Stomach (tissue), 9 donors: Measurements from ENCODE around the gene DYRK1A. TPM values are rescaled to one million over a fixed set of nuclear protein-coding genes. Genes with fewer than 3 reads are reported as not detected.
"Not testable (repeated sequence)": the region's sequence is repeated elsewhere in the genome, so short reads cannot be mapped to it uniquely, and the experiment has no call there.

Experiments
- DNase-seq, 2 donors: peaks; one replicate each; pipeline versions ENCODE4 v3.0.0 to v3.0.0-alpha.2; 2013 to 2019
- H3K27ac ChIP-seq, 5 donors: fragments of 200-600 bp in 4 of 5; sonication (generic) in 4 of 5; one replicate each; pipeline ENCODE4 v1.5.1; 2013 to 2019; ENCODE audit warnings: mild to moderate bottlenecking in 1 of 5, moderate library complexity in 1 of 5
- H3K27me3 ChIP-seq, 3 donors: fragments of 200-600 bp; sonication (generic); one replicate each; pipeline ENCODE4 v1.5.1; 2017 to 2019; ENCODE audit warnings: mixed run types in 1 of 3
- H3K36me3 ChIP-seq, 4 donors: fragments of 200-600 bp; sonication (generic); 1 replicate in 3 of 4; 2 replicates in 1 of 4; pipeline ENCODE4 v1.5.1; 2016 to 2019
- H3K4me1 ChIP-seq, 4 donors: fragments of 200-600 bp; sonication (generic); one replicate each; pipeline ENCODE4 v1.5.1; 2016 to 2019
- H3K4me3 ChIP-seq, 4 donors: fragments of 200-600 bp; sonication (generic) in 3 of 4; one replicate each; pipeline ENCODE4 v1.5.1; 2016 to 2019; ENCODE audit warnings: mild to moderate bottlenecking in 1 of 4
- H3K9me3 ChIP-seq, 4 donors: fragments of 200-600 bp; sonication (generic); one replicate each; pipeline ENCODE4 v1.5.1; 2016 to 2019
- CTCF ChIP-seq, 7 experiments: fragments of 450-650 bp in 4 of 7; fragments of 200-600 bp in 3 of 7; sonication (generic) in 3 of 7; IDR thresholded peaks; one replicate each; pipeline ENCODE4 v1.5.1; 2016 to 2019; ENCODE audit warnings: antibody characterized with exemption in 7 of 7, control low read depth in 2 of 7, mild to moderate bottlenecking in 1 of 7
- EP300 ChIP-seq: sonication (generic); formaldehyde crosslinking; IDR thresholded peaks from one replicate; pipeline ENCODE4 v1.6.1; 2017; ENCODE audit warnings: antibody characterized with exemption
- POLR2A ChIP-seq, 4 donors: fragments of 450-650 bp; IDR thresholded peaks; one replicate each; pipeline ENCODE4 v1.6.1; 2016; ENCODE audit warnings: antibody characterized with exemption in 4 of 4, control low read depth in 2 of 4, mild to moderate bottlenecking in 1 of 4, moderate library complexity in 1 of 4
- POLR2AphosphoS5 ChIP-seq, 3 donors: sonication (generic); formaldehyde crosslinking; IDR thresholded peaks; one replicate each; pipeline ENCODE4 v1.6.1; 2016; ENCODE audit warnings: antibody characterized with exemption in 3 of 3
- WGBS, 5 donors: extraction: QIAGEN DNeasy Blood & Tissue Kit in 3 of 5; methylation state at CpG; one replicate each; pipeline versions ENCODE4 v1.1.5 to v1.1.7; 2013 to 2018; 5-methylcytosine and 5-hydroxymethylcytosine counted together
- intact Hi-C: fragments of 100-400 bp; cut with DNase I; formaldehyde crosslinking; loops from one replicate; pipeline ENCODE4 v1.15.1; 2023; ENCODE audit warnings: low total_unique reads
- polyA plus RNA-seq, 3 donors: library from polyadenylated mRNA; stranded (reverse); fragments of 200-250 nt; gene quantifications; one replicate each; pipeline ENCODE4 v1.2.3, GENCODE V29; 2013
- total RNA-seq, 5 donors: library from RNA; depleted of rRNA; stranded (reverse); fragments of >200 nt; gene quantifications; one replicate each; pipeline versions ENCODE4 v1.1.0 to v1.2.3, GENCODE V29; 2014 to 2016
- donor health status: healthy with polysubstance abuse.
- donor health status: Bipolar disorder and iron deficiency.
- donor health status: healthy.

Gene DYRK1A
- total and polyA plus RNA-seq, 8 donors, result 10.1 to 124 (median 67.0) TPM

- Histone ChIP-seq H3K4me3 (no peak overlapping the region), H3K27me3 (no peaks in the 10 kb centered on the region), H3K36me3 (peaks cover 21 to 63% (median 55%) of the 10 kb centered on the region in 4 donors), H3K9me3 (no peaks in the 10 kb centered on the region), H3K4me1 (peaks cover 0 to 14% (median 3%) of the 10 kb centered on the region in 4 donors), H3K27ac (no peak overlapping the region)
- no peak for DNase-seq
- intact Hi-C loops, result no loop called here
- 91 to 100% (median 97%) methylated on average over 7 of the region's 7 CpGs for WGBS, 5 donors
- no peak for TF ChIP-seq POLR2AphosphoS5 (IDR thresholded peaks at IDR 0.05)
- no peak for TF ChIP-seq POLR2A (IDR thresholded peaks at IDR 0.05)
- TF ChIP-seq EP300, result no peak
- no peak for TF ChIP-seq CTCF (IDR thresholded peaks at IDR 0.05)
These were observed 150.4 kb downstream of the DYRK1A start for GRCh38 chr21:37516998-37517397.

GRCh38 chr21:37520801-37521200, 154.2 kb downstream of the DYRK1A start:
- no peaks in the 10 kb centered on the region for H3K4me1 ChIP-seq
- WGBS, 5 donors, result 93 to 98% (median 94%) methylated on average over 10 to 11 of the region's 11 CpGs
- no peak for TF ChIP-seq CTCF (IDR thresholded peaks at IDR 0.05)
- no peak for TF ChIP-seq EP300
- no peak for TF ChIP-seq POLR2A (IDR thresholded peaks at IDR 0.05)
- no peak for TF ChIP-seq POLR2AphosphoS5 (IDR thresholded peaks at IDR 0.05)
- no peaks in the 10 kb centered on the region for H3K9me3 ChIP-seq
- peaks cover 6 to 26% (median 25%) of the 10 kb centered on the region in 4 donors for H3K36me3 ChIP-seq
- intact Hi-C loops, result no loop called here
- DNase-seq, result no peak
- no peak overlapping the region for H3K27ac ChIP-seq
- H3K27me3 ChIP-seq, result no peaks in the 10 kb centered on the region
- H3K4me3 ChIP-seq, result no peak overlapping the region

- H3K4me1 ChIP-seq, result no peaks in the 10 kb centered on the region
- H3K27me3 ChIP-seq, result no peaks in the 10 kb centered on the region
- intact Hi-C loops, result no loop called here
- DNase-seq, result no peak
- peaks cover 6 to 18% (median 17%) of the 10 kb centered on the region in 4 donors for H3K36me3 ChIP-seq
- WGBS, 5 donors, result 86 to 92% (median 86%) methylated on average over 7 of the region's 7 CpGs
- H3K9me3 ChIP-seq, result no peaks in the 10 kb centered on the region
- TF ChIP-seq EP300 (no peak), POLR2AphosphoS5 (IDR thresholded peaks at IDR 0.05) (no peak), POLR2A (IDR thresholded peaks at IDR 0.05) (no peak), CTCF (IDR thresholded peaks at IDR 0.05) (no peak)
- no peak overlapping the region for H3K4me3 ChIP-seq
- H3K27ac ChIP-seq, result no peak overlapping the region
These were observed 155.1 kb downstream of the DYRK1A start for GRCh38 chr21:37521658-37522057.

- 86 to 92% (median 89%) methylated on average over 10 of the region's 10 CpGs for WGBS, 5 donors
These were observed 156.2 kb downstream of the DYRK1A start for GRCh38 chr21:37522641-37523295.

GRCh38 chr21:37524944-37525343, 158.4 kb downstream of the DYRK1A start:
- H3K27me3 ChIP-seq, H3K4me1 ChIP-seq, H3K4me3 ChIP-seq, DNase-seq, H3K9me3 ChIP-seq, intact Hi-C loops, H3K27ac ChIP-seq, H3K36me3 ChIP-seq: not testable (repeated sequence)
- WGBS, 5 donors, result 86 to 93% (median 93%) methylated on average over 5 of the region's 5 CpGs

More at GRCh38 chr21:37522641-37523295, 156.2 kb downstream of the DYRK1A start:
- intact Hi-C loops, result no loop called here
- TF ChIP-seq POLR2AphosphoS5 (IDR thresholded peaks at IDR 0.05) (no peak), POLR2A (IDR thresholded peaks at IDR 0.05) (no peak), EP300 (no peak), CTCF (IDR thresholded peaks at IDR 0.05) (no peak)
- Histone ChIP-seq H3K4me3 (no peak overlapping the region), H3K4me1 (no peaks in the 10 kb centered on the region), H3K27ac (no peak overlapping the region), H3K9me3 (no peaks in the 10 kb centered on the region), H3K27me3 (no peaks in the 10 kb centered on the region), H3K36me3 (peaks cover 0 to 6% (median 6%) of the 10 kb centered on the region in 4 donors)
- DNase-seq, result no peak
